ENCODE data around the gene ANGPTL7.

The ANGPTL7 gene

DNA sequence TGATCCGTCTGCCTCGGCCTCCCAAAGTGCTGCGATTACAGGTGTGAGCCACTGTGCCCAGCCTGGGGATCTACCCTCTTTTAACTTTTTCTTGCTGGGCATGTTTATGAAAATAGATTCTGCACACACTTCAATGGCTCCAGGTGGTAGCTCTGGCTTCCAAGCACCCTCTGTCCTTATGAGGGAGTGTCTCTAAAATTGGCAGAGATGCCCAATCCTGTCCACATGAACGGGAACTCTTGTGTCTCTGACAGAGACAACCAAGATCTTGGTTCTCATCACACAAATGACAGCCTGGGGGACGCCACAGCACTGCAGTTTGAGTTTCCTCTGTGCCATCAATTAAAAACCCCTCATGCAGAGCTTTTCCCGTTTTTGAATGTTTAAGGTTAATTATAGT lies 43.4 kb upstream of the ANGPTL7 start:
- TF ChIP-seq, protein P1, sequence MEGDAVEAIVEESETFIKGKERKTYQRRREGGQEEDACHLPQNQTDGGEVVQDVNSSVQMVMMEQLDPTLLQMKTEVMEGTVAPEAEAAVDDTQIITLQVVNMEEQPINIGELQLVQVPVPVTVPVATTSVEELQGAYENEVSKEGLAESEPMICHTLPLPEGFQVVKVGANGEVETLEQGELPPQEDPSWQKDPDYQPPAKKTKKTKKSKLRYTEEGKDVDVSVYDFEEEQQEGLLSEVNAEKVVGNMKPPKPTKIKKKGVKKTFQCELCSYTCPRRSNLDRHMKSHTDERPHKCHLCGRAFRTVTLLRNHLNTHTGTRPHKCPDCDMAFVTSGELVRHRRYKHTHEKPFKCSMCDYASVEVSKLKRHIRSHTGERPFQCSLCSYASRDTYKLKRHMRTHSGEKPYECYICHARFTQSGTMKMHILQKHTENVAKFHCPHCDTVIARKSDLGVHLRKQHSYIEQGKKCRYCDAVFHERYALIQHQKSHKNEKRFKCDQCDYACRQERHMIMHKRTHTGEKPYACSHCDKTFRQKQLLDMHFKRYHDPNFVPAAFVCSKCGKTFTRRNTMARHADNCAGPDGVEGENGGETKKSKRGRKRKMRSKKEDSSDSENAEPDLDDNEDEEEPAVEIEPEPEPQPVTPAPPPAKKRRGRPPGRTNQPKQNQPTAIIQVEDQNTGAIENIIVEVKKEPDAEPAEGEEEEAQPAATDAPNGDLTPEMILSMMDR (IDR thresholded peaks at IDR 0.05; ENCODE audit: insufficient read depth, low read length, missing control alignments), result no peak
- ChIA-PET CTCF (interaction anchor here (1.7 kb wide), 1 partner anchor 108 kb away, joined by 7 read pairs; no protein-coding TSS in a partner anchor), POLR2A (interaction anchor here (0.6 kb wide), 1 partner anchor 74 kb away, joined by 3 read pairs; no protein-coding TSS in a partner anchor)
- no peak overlapping the region for H3K4me3 ChIP-seq (ENCODE audit: low read depth, low read length)
- no peak for DNase-seq (ENCODE audit: low read depth, low spot score)

DNA sequence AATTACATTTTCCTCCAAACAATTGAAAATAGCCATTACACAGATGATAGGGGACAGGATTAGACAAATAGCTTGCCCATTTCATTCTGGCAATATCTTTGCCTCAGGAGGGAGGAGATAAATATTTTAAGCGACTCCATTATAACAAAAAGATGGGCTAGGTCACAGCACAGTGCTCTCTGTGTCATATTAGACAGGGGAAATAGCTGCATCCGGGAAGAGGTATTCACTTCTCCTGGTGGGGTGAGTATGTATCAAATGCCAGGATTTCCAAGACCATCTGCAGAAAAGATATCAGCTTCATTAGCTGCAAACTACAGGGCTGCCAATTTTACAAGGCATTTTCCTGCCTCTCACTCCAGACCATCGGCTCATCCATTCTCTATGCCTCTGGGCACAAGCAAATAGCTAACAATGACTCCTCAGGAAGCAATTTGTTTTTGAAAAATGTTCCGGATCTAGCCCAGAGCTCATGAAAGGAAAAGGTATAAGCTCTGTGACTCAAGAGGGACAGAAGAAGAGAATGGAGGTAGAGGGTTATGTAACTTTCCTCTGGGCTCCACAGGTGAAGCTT lies 41.9 kb upstream of the ANGPTL7 start:
- ChIA-PET CTCF (interaction anchor here (1.7 kb wide), 1 partner anchor 110 kb away, joined by 7 read pairs; no protein-coding TSS in a partner anchor), POLR2A (interaction anchor here (1.0 kb wide), 1 partner anchor 11 kb away, joined by 5 read pairs; no protein-coding TSS in a partner anchor)
- DNase-seq (ENCODE audit: low read depth, low spot score), result no peak
- H3K4me3 ChIP-seq (ENCODE audit: low read depth, low read length), result no peak overlapping the region
- TF ChIP-seq, protein P1 (IDR thresholded peaks at IDR 0.05; ENCODE audit: insufficient read depth, low read length, missing control alignments), result no peak

DNA sequence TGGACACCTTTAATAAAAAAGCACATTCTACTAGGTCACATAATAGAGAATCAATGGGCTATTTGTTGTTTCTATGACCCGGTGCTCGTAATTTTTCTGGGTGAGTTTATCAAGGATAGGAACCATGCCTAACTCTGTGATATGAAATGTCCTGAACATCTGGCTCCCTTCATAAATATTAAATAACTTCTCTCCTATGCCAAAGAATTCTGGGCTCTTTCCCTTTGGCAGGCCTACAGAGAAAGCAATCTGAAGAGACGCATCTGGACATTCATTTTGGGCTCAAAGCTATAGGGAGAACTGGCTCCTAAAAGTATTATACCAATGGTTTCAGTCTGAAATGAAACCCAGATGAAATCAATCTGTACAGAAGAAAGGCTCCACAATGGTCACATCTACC lies 38.8 kb upstream of the ANGPTL7 start:
- H3K4me3 ChIP-seq (ENCODE audit: low read depth, low read length), result no peak overlapping the region
- no peak for DNase-seq (ENCODE audit: low read depth, low spot score)
- TF ChIP-seq, protein P1 (IDR thresholded peaks at IDR 0.05; ENCODE audit: insufficient read depth, low read length, missing control alignments), result no peak
- ChIA-PET CTCF (interaction anchor here (1.0 kb wide), 1 partner anchor 495 kb away, joined by 3 read pairs; no protein-coding TSS in a partner anchor), POLR2A (no interaction called here)

DNA sequence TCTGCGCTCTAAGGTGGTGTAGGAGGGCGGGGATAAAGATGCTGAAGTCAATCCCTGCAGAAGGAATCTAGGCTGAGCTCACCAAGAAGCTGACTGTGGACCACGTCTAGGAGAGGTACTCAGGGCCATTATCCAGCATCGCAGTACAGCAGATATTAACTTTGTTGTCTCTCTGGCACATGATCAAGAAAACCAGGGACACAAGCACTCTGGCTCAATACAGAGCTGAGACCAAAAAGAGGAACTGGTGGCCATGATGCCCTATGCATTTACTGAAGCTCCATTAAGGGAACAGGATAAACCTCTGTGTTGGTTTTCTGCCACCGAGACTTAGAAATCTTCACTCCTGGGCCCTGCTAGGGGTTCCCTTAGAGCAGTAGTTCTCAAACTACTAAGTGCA lies 38.0 kb upstream of the ANGPTL7 start:
- CTCF ChIA-PET, result no interaction called here
- TF ChIP-seq, protein P1 (IDR thresholded peaks at IDR 0.05; ENCODE audit: insufficient read depth, low read length, missing control alignments), result no peak
- POLR2A ChIA-PET, result no interaction called here
- DNase-seq (ENCODE audit: low read depth, low spot score), result no peak
- no peak overlapping the region for H3K4me3 ChIP-seq (ENCODE audit: low read depth, low read length)

DNA sequence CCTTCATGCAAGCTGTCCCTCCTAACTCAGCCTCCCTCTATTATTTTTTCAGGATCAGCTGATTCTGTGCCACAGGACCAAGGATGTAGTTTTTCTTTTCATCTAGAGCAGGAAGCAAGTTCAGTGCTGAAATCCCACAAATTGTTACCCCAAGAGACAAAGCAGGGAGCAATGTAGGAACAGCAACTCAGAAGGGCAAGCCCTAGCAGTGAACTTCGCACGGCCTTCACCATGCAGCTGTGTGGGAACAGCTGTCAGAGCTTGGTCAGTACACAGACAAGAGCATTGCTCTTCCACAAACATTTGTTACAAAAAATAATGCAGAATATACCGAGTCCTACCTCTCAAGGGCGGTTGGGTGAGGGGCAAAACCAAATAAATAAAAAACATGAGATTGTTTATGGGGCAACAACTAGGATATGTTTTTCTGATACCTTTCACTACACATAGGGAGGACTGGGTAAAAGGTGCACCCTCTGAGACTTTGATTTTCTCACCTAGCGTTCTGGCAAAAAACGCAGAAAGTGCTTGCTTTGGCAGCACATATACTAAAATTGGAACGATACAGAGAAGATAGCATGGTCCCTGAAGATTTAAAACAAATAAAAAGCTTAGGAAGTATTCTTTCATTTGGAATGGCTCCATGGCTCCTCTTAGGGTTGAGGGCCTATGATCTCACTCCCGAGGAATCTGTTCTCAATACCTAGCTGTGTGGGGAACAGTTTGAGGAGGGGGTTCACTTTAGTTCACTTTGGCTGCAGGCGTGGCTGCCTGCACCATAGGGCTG lies 37.1 kb upstream of the ANGPTL7 start:
- TF ChIP-seq, protein P1 (IDR thresholded peaks at IDR 0.05; ENCODE audit: insufficient read depth, low read length, missing control alignments), result no peak
- ChIA-PET POLR2A (no interaction called here), CTCF (interaction anchor here (1.0 kb wide), 1 partner anchor 24 kb away, joined by 3 read pairs; no protein-coding TSS in a partner anchor)
- DNase-seq (ENCODE audit: low read depth, low spot score), result no peak
- H3K4me3 ChIP-seq (ENCODE audit: low read depth, low read length), result no peak overlapping the region

DNA sequence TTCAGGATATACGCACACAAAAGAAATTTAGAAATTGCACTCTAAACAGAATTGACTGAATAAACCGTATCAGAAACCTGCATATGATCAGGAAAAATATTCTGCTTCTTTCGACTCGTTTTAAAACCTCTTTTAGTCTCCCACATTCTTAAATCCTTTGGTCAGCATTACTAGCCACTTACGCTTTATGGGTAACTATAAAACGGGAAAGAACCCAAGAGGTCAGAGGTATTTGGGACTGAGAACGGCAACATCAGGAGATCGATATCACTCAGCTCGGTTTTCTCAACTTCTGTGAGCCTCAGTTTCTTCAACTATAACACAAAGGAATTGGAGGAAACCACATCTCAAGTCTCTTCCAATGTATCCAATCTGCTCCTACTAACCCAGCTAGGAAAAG lies 36.4 kb upstream of the ANGPTL7 start:
- DNase-seq (ENCODE audit: low read depth, low spot score), result no peak
- H3K4me3 ChIP-seq (ENCODE audit: low read depth, low read length), result no peak overlapping the region
- ChIA-PET POLR2A (no interaction called here), CTCF (interaction anchor here (1.0 kb wide), 1 partner anchor 24 kb away, joined by 3 read pairs; no protein-coding TSS in a partner anchor)
- TF ChIP-seq, protein P1 (IDR thresholded peaks at IDR 0.05; ENCODE audit: insufficient read depth, low read length, missing control alignments), result no peak

Data from AG04449 (cell line).